Gastrocnemius medialis (tissue), 4 donors: ENCODE data around the gene KRT17.

ENCODE experiments used
- POLR2A ChIP-seq, 2 donors: fragments of 450-650 bp; IDR thresholded peaks; one replicate each; pipeline ENCODE4 v1.6.1; 2017; ENCODE audit warnings: antibody characterized with exemption in 2 of 2, mild to moderate bottlenecking in 2 of 2, moderate library complexity in 2 of 2
- TF ChIP-seq, protein P1 (sequence below), 5 experiments: fragments of 450-650 bp in 3 of 5; fragments of 200-600 bp in 2 of 5; sonication (generic) in 2 of 5; IDR thresholded peaks in 4 of 5; conservative IDR thresholded peaks in 1 of 5; 1 replicate in 4 of 5; 2 replicates in 1 of 5; pipeline ENCODE4 v1.5.1; 2016 to 2019; ENCODE audit warnings: antibody characterized with exemption in 5 of 5, mild to moderate bottlenecking in 3 of 5, moderate library complexity in 3 of 5

DNA sequence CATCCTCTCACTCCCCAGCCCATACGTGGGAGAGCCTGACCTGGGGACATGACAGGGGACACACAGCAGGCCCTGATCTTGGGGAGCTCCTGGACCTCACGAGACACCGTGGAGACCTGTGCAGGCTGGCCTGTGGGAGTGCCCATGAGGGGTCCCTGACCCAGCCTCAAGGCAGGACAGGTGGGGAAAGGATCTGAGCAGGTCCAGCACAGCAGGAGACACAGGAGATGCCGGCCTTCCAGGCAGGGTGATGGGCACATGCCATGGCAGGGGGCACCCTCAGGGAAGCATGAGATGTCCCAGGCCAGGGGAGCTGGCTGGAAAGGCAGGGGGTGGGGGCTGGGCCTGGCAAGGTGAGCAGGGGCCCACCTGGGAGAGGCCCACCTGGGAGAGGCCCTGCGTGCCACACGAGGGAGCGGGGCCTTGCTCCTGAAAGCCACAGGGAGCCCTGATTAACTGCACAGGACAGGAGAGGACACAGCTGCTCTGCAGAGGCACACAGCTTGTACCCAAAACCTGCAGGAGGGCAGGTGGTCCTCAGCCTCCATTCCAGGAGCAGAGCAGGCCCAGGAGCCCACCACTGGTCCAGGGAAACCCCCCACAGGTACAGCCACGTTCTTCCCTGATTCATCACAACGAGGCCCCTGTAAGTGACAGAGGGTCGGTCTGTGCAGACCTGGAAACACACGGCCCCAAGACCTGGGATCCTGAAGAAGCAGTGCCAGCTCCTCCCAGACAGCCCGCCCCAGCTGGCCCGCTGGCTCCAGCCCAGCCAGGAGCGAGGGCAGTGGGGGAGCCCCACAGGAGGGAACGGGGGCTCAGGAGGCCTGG lies 26.6 kb upstream of the KRT17 start:
- TF ChIP-seq POLR2A (IDR thresholded peaks at IDR 0.05): no peak
- TF ChIP-seq, protein P1, sequence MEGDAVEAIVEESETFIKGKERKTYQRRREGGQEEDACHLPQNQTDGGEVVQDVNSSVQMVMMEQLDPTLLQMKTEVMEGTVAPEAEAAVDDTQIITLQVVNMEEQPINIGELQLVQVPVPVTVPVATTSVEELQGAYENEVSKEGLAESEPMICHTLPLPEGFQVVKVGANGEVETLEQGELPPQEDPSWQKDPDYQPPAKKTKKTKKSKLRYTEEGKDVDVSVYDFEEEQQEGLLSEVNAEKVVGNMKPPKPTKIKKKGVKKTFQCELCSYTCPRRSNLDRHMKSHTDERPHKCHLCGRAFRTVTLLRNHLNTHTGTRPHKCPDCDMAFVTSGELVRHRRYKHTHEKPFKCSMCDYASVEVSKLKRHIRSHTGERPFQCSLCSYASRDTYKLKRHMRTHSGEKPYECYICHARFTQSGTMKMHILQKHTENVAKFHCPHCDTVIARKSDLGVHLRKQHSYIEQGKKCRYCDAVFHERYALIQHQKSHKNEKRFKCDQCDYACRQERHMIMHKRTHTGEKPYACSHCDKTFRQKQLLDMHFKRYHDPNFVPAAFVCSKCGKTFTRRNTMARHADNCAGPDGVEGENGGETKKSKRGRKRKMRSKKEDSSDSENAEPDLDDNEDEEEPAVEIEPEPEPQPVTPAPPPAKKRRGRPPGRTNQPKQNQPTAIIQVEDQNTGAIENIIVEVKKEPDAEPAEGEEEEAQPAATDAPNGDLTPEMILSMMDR (IDR thresholded peaks at IDR 0.05 in 4 of 5, conservative IDR thresholded peaks at IDR 0.05 in 1 of 5): no peak
